ENCODE data around the gene DDX39B. TPM values are rescaled to one million over a fixed set of nuclear protein-coding genes. Genes with fewer than 3 reads are reported as not detected.

DDX39B gene
- polyA plus RNA-seq, 3 donors = 315 to 359 (median 351) TPM

DNA sequence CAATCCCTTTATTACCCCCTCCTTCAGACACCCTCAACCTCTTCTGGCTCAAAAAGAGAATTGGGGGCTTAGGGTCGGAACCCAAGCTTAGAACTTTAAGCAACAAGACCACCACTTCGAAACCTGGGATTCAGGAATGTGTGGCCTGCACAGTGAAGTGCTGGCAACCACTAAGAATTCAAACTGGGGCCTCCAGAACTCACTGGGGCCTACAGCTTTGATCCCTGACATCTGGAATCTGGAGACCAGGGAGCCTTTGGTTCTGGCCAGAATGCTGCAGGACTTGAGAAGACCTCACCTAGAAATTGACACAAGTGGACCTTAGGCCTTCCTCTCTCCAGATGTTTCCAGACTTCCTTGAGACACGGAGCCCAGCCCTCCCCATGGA lies 35.8 kb upstream of the DDX39B start:
- WGBS, 3 donors = 84 to 89% (median 88%) methylated on average over 3 of the region's 3 CpGs
- H3K27ac ChIP-seq (ENCODE audit: low read depth, low read length) = no peak overlapping the region

DNA sequence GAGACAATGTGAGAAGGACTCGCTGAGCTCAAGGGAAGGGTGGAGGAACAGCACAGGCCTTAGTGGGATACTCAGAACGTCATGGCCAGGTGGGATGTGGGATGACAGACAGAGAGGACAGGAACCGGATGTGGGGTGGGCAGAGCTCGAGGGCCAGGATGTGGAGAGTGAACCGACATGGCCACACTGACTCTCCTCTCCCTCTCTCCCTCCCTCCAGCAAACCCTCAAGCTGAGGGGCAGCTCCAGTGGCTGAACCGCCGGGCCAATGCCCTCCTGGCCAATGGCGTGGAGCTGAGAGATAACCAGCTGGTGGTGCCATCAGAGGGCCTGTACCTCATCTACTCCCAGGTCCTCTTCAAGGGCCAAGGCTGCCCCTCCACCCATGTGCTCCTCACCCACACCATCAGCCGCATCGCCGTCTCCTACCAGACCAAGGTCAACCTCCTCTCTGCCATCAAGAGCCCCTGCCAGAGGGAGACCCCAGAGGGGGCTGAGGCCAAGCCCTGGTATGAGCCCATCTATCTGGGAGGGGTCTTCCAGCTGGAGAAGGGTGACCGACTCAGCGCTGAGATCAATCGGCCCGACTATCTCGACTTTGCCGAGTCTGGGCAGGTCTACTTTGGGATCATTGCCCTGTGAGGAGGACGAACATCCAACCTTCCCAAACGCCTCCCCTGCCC lies 35.2 kb upstream of the DDX39B start:
- 82 to 87% (median 87%) methylated on average over 18 to 19 of the region's 19 CpGs for WGBS, 3 donors
- H3K27ac ChIP-seq (ENCODE audit: low read depth, low read length) = no peak overlapping the region

DNA sequence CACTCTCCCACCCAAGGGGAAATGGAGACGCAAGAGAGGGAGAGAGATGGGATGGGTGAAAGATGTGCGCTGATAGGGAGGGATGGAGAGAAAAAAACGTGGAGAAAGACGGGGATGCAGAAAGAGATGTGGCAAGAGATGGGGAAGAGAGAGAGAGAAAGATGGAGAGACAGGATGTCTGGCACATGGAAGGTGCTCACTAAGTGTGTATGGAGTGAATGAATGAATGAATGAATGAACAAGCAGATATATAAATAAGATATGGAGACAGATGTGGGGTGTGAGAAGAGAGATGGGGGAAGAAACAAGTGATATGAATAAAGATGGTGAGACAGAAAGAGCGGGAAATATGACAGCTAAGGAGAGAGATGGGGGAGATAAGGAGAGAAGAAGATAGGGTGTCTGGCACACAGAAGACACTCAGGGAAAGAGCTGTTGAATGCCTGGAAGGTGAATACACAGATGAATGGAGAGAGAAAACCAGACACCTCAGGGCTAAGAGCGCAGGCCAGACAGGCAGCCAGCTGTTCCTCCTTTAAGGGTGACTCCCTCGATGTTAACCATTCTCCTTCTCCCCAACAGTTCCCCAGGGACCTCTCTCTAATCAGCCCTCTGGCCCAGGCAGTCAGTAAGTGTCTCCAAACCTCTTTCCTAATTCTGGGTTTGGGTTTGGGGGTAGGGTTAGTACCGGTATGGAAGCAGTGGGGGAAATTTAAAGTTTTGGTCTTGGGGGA lies 34.3 kb upstream of the DDX39B start:
- WGBS, 3 donors = 63 to 76% (median 64%) methylated on average over 8 of the region's 8 CpGs
- no peak overlapping the region for H3K27ac ChIP-seq (ENCODE audit: low read depth, low read length)

DNA sequence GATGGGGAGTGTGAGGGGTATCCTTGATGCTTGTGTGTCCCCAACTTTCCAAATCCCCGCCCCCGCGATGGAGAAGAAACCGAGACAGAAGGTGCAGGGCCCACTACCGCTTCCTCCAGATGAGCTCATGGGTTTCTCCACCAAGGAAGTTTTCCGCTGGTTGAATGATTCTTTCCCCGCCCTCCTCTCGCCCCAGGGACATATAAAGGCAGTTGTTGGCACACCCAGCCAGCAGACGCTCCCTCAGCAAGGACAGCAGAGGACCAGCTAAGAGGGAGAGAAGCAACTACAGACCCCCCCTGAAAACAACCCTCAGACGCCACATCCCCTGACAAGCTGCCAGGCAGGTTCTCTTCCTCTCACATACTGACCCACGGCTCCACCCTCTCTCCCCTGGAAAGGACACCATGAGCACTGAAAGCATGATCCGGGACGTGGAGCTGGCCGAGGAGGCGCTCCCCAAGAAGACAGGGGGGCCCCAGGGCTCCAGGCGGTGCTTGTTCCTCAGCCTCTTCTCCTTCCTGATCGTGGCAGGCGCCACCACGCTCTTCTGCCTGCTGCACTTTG lies 33.6 kb upstream of the DDX39B start, which contains the start of gene TNF:
TSS of gene TNF (plus strand) at position 231 of the 567 bp plus-strand sequence. CDS start at position 408, 177 bp downstream.
- WGBS, 3 donors = 26 to 62% (median 29%) methylated on average over 19 of the region's 19 CpGs

DNA sequence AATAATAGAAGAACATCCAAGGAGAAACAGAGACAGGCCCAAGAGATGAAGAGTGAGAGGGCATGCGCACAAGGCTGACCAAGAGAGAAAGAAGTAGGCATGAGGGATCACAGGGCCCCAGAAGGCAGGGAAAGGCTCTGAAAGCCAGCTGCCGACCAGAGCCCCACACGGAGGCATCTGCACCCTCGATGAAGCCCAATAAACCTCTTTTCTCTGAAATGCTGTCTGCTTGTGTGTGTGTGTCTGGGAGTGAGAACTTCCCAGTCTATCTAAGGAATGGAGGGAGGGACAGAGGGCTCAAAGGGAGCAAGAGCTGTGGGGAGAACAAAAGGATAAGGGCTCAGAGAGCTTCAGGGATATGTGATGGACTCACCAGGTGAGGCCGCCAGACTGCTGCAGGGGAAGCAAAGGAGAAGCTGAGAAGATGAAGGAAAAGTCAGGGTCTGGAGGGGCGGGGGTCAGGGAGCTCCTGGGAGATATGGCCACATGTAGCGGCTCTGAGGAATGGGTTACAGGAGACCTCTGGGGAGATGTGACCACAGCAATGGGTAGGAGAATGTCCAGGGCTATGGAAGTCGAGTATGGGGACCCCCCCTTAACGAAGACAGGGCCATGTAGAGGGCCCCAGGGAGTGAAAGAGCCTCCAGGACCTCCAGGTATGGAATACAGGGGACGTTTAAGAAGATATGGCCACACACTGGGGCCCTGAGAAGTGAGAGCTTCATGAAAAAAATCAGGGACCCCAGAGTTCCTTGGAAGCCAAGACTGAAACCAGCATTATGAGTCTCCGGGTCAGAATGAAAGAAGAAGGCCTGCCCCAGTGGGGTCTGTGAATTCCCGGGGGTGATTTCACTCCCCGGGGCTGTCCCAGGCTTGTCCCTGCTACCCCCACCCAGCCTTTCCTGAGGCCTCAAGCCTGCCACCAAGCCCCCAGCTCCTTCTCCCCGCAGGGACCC lies 32.6 kb upstream of the DDX39B start:
- no peak overlapping the region for H3K27ac ChIP-seq (ENCODE audit: low read depth, low read length)
- 78 to 87% (median 84%) methylated on average over 14 of the region's 14 CpGs for WGBS, 3 donors

More for the DNA sequence above, 33.6 kb upstream of the DDX39B start, which contains the start of gene TNF:
- no peak within 1 kb of the TSS for H3K27ac ChIP-seq (ENCODE audit: low read depth, low read length)

DNA sequence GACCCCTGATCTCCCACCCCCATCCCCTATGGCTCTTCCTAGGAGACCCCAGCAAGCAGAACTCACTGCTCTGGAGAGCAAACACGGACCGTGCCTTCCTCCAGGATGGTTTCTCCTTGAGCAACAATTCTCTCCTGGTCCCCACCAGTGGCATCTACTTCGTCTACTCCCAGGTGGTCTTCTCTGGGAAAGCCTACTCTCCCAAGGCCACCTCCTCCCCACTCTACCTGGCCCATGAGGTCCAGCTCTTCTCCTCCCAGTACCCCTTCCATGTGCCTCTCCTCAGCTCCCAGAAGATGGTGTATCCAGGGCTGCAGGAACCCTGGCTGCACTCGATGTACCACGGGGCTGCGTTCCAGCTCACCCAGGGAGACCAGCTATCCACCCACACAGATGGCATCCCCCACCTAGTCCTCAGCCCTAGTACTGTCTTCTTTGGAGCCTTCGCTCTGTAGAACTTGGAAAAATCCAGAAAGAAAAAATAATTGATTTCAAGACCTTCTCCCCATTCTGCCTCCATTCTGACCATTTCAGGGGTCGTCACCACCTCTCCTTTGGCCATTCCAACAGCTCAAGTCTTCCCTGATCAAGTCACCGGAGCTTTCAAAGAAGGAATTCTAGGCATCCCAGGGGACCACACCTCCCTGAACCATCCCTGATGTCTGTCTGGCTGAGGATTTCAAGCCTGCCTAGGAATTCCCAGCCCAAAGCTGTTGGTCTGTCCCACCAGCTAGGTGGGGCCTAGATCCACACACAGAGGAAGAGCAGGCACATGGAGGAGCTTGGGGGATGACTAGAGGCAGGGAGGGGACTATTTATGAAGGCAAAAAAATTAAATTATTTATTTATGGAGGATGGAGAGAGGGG lies 31.7 kb upstream of the DDX39B start:
- no peak overlapping the region for H3K27ac ChIP-seq (ENCODE audit: low read depth, low read length)
- 74 to 91% (median 90%) methylated on average over 9 of the region's 9 CpGs for WGBS, 3 donors

DNA sequence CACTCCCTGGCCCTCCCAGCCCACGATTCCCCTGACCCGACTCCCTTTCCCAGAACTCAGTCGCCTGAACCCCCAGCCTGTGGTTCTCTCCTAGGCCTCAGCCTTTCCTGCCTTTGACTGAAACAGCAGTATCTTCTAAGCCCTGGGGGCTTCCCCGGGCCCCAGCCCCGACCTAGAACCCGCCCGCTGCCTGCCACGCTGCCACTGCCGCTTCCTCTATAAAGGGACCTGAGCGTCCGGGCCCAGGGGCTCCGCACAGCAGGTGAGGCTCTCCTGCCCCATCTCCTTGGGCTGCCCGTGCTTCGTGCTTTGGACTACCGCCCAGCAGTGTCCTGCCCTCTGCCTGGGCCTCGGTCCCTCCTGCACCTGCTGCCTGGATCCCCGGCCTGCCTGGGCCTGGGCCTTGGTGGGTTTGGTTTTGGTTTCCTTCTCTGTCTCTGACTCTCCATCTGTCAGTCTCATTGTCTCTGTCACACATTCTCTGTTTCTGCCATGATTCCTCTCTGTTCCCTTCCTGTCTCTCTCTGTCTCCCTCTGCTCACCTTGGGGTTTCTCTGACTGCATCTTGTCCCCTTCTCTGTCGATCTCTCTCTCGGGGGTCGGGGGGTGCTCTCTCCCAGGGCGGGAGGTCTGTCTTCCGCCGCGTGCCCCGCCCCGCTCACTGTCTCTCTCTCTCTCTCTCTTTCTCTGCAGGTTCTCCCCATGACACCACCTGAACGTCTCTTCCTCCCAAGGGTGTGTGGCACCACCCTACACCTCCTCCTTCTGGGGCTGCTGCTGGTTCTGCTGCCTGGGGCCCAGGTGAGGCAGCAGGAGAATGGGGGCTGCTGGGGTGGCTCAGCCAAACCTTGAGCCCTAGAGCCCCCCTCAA lies 30.5 kb upstream of the DDX39B start, which contains the start of gene LTA:
TSS of gene LTA (plus strand) at position 249 of the 871 bp plus-strand sequence. CDS start at position 703, 454 bp downstream.
- WGBS, 3 donors = 81% methylated on average over 22 to 27 of the region's 27 CpGs
- H3K27ac ChIP-seq (ENCODE audit: low read depth, low read length) = no peak within 1 kb of the TSS

DNA sequence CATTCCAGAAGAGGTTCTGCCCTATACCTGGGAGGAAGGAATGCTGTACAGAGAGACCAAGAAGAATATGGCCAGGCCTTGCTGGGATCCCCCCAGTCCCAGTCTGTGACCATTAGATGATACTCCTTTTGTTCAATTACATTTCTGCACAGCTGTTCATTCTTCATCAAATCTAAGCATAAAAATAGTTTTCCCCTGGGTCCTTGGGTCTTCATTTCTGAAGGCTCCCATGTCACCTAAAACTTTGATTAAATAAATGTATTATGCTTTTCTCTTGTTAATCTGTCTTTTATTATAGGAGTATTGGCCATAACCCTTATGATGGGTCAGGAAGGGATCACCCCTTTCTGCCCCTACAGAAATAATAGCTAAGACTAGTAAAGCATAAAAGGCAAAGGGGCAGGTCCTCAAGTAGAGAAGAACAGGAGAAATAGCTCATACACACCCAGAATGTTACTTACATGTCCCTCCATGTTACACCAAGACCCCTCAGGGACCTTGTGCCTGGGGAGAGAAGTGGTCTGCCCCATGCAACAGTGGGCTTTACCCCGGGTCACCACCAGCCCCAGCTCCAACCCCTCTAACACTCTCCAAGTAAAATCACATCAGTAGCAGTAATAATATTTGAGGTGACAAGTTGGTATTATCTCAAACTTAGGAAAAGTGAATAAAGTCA lies 28.2 kb upstream of the DDX39B start:
- WGBS, 3 donors = 73 to 90% (median 77%) methylated on average over 1 of the region's 1 CpG
- no peak overlapping the region for H3K27ac ChIP-seq (ENCODE audit: low read depth, low read length)

DNA sequence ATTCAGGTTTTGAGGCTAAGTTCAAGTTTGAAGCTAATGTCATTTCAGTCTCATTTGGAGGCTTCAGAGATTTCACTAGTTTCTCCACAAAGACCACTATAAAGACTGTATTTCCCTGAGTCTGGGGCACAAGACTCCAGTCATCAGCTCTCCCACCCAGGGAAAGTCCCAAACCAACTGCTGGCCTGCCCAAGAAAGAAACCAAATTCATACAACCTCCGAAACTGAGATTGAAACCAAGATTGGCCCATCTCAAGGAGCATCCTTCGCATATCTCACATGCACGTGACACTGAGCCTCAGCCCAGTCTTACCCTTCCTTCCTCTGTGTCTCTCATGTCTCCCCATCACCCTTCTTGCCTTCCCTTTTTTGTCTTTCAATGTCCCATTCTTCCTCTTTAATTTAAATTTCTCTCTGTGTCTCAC lies 26.7 kb upstream of the DDX39B start:
- 52 to 67% (median 53%) methylated on average over 3 of the region's 3 CpGs for WGBS, 3 donors
- H3K27ac ChIP-seq (ENCODE audit: low read depth, low read length) = no peak overlapping the region

DNA sequence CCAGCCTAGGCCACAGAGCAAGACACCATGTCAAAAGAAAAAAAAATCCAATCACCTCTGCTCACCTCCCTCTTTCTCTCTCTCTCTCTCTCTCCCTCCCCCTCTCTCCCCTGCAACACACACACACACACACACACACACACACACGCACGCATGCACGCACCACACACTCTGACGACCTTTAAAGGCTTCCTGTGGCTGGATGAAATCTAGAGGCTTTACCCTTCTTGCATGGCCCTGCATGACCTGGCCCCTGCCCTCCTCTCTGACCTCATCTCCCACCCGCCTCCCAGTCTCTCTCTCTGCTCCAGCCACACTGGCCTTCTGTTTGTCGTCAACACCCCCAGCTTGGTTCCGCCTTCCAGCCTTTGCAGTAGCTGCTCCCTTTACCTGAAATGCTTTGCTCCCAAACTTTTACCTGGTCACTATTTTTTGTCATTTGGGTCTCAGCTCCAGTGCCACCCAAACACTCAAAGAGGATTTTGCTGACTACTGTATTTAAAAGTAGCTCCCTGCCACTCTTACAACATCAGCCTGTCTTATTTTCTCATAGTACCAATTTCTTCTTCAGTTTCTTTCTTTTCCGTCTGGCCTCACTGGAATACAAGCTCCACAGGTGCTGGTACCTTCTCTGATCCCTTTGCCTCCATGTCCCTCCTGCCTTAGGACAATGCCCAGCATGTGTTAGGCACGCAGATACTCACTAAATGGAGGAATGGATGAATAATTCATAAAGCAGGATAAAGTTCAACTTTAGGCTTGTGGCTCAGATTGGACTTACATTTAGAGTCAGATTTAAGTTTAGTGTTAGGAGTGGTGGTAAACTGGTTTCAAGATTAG lies 25.9 kb upstream of the DDX39B start:
- 47 to 58% (median 49%) methylated on average over 9 of the region's 9 CpGs for WGBS, 3 donors
- no peak overlapping the region for H3K27ac ChIP-seq (ENCODE audit: low read depth, low read length)

DNA sequence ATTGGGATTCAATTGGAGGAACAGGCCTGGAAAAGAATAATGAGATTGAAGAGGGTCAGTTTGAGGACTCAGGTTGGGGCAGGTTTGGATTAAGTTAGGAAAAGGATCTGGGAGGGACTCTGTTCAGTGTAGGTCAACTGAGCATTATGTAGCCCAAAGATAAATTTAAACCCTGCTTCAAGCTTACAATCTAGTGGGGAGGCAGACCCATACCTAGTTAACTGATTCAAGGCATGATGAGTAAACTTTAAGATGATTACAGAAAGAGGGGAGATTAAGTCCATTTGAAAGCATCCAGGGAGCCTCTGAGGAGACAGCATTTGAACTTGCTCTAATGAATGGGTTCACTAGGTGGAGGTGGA lies 18.9 kb upstream of the DDX39B start:
- H3K27ac ChIP-seq (ENCODE audit: low read depth, low read length) = no peak overlapping the region

DNA sequence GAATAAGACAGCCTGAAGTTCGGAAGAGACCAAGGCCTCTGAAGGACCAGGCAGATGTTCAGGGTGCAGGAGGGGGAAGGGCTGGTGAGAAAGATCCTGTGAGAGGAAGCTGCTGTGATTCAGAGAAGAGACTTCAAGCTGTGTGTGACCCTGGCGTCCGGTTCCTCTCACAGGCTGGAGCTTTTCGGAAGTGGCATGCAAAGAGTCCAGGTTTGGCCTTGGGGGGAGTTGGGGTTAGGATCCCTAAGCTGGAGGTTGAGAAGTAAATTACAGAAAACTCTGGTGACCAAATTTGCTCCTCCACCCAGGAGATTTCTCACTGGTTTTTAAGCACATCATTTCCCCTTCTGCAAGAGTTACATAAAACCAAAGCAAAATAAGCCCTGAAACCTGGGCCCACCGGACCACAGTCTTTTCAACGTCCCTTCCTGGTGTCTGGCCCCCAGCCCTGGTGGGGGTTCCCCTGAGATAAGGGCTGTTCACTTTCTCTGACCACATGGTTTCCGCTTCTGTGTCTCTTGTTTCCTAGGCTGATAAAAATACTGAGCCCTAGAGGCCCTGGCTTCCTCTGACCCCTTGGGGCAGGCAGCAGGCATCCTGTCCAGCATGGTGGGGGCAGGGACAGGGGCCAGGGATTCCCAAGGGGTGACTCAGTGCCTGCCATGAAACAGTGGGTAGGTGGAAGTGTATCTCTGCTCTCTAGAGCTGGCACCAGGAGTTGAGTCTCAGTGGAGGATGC lies 18.3 kb upstream of the DDX39B start:
- H3K27ac ChIP-seq (ENCODE audit: low read depth, low read length) = peak overlapping the region; percentile 51
- 23 to 76% (median 32%) methylated on average over 7 of the region's 7 CpGs for WGBS, 3 donors

DNA sequence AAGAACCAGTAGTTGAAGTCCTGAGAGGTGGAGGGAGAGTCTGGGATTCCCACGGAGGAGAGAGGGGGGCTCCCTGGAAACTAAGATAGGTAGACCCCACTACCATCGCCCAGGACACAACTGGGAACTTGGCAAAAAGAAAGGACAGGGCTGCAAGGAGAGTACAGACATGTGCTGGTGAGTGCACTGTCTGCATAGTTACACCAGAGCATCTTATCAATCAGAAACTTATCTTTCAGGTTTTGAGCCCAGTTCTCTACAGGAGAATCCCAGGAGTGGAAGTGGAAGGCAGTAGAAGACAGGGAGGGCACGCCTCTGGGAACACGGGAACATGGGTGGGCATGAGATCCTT lies 17.8 kb upstream of the DDX39B start:
- H3K27ac ChIP-seq (ENCODE audit: low read depth, low read length) = no peak overlapping the region
- WGBS, 3 donors = 33 to 79% (median 50%) methylated on average over 4 of the region's 4 CpGs

DNA sequence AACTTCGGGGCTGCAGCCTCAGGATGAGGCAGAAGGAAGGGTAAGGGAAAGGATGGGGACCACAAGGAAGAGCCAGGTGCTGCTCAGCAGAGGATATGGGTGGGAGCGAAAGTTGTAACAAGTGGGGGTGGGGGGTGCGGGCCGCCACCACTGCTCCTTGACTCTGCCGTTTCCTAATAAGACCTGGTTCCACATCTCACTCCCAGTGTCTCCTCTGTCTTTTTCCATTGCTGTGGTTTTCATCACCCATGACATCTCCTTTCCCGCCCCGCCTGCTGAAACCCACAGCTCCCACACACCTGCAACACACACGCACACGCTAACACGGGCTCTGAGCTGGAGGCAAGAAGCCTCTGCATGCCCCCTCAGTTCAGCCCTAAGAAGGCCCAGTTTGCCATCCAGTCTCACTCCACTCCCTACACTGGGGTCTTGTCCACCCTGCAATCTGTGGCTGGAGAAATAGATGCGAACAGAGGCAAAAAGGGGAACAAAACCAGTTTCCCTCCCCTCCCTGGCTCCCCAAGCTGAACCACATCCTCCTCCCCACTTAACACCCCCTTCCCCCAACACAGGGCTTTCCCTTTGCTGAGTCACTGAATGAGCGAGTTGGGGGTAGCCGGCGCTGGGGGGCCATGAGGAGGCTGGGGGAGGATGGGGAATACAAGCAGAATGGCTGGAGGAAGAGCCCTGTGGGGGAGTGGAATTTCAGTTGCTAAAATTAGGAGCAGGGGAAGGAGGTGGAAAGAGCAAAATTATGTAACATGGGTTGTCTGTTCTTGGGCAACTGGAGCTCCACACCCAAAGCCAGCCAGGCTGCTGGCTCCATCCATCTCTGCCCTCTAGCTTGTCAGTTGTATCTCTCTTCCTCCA lies 17.1 kb upstream of the DDX39B start:
- WGBS, 3 donors = 47 to 84% (median 53%) methylated on average over 14 of the region's 14 CpGs
- H3K27ac ChIP-seq (ENCODE audit: low read depth, low read length) = no peak overlapping the region
